DMS114 treated with DMSO at 0.1 percent for 48 hours (cell line): ENCODE results near the gene CAB39L.

Source experiments
- DNase-seq: peaks from one replicate; lab custom pipeline; 2025; ENCODE audit not compliant: unreplicated experiment; lab: John Stamatoyannopoulos, UW

Gene CAB39L

GRCh38 chr13:49443357-49443703 lies 534 bp downstream of the CAB39L start:
- no peak for DNase-seq

DNA sequence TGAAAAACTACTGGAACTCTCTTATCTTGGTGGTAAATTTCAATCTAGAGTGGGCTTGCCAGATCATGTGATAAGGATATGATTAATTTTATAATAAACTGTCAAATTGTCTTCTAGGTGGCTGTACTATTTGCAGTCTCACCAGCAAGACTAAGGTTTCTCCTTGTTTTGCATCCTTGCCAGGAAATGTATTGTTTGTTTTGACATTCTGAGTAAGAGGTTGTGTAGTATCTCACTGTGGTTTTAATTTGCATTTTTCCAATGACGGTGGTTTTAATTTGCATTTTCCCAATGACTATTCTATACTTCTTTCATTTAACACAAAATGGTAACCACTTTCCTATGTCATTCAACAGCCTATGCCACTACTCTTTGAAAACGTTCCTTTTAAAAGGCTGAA lies 2.0 kb downstream of the CAB39L start:
- no peak for DNase-seq

DNA sequence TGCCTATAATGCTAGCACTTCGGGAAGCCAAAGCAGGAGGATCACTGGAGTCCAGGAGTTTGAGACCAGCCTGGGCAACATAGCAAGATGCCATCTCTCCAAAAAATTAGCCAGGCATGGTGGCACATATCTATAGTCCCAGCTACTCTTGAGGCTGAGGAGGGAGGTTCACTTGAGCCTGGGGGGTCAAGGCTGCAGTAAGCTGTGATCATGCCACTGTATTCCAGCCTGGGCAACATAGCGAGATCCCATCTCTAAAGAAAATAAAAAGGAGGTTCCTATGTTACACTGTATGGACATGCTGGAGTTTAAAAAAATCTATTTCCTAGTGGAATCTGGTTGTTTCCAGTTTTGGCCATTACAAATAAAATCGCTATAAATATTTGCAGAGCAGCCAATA lies 2.6 kb downstream of the CAB39L start:
- no peak for DNase-seq

DNA sequence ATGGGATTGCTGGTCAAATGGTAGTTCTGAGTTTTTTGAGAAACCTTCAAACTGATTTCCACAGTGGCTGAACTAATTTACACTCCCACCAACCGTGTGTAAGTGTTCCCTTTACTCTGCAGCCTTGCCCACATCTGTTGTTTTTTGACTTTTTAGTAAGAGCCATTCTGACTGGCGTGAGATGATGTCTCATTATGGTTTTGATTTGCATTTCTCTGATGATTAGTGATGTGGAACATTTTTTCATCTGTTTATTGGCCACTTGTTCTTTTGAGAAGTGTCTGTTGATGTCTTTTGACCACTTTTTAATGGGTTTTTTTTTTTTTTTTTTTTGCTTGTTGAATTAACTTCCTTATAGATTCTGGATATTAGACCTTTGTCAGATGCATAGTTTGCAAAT lies 4.3 kb downstream of the CAB39L start:
- no peak for DNase-seq

DNA sequence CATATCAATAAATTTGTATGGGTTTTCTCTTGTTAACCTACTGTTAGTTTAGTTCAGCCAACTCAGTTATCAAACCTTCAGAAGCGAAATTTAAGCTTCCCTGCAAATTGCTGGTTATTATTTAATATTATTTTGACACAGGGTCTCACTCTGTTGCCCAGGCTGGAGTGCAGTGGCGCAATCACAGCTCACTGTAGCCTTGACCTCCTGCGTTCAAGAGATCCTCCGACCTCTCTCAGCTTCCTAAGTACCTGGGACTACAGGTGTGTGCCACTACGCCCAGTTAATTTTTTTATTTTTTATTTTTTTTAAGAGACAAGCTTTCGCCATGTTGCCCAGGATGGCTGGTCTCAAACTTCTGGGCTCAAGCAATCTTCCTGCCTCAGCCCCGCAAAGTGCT lies 6.2 kb downstream of the CAB39L start:
- DNase-seq = no peak

- no peak for DNase-seq
These were observed 7.0 kb downstream of the CAB39L start for GRCh38 chr13:49436890-49437289.

GRCh38 chr13:49435992-49436391 lies 7.9 kb downstream of the CAB39L start:
- DNase-seq = no peak

DNA sequence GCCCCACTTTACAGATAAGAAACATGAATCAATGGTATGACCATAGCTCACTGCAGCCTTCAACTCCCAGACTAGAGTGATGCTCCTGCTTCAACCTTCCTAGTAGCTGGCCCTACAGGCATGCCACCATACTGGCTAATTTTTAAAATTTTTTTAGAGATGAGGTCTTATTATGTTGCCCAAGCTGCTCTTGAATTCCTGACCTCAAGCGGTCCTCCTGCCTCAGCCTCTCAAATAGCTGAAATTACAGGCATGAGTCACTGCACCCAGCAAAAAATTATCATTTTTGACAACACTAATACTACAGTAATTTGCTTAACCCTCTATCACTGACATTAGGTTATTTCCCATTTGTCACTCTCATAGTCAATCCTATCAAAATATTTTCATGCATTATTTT lies 14.7 kb downstream of the CAB39L start:
- no peak for DNase-seq

DNA sequence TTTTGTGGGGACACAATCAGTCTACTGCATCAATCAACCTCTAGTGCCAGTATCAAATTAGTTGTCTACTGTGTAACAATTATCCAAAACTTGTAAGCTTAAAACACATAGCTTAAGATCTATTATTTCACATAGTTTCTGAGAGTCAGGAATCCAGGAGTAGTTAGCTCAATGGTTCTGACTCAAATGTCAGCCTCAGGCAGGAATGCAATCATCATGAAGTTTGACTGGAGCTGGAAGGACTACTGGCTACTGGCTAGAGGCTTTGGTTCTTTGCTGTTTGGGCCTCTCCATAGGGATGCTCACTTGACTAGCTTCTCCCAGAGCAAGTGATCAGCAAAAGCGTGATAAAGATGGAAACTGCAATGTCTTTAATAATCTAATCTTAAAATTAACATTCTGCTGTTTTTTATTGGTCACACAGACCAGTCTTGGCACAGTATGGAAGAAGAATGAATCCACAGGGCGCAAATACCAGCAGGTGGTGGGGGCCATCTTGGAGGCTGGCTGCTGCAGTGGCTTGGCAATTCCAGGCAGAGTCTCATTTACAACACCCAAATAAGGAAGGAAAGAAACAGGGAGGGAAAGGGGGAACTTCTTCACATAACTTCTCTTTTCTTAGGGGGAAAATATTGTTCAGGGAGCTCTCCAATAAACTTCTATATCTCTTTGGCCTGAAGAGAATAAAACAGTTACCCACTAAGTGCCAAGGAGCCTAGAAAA lies 15.7 kb downstream of the CAB39L start:
- DNase-seq = no peak

- no peak for DNase-seq
These were observed 19.8 kb downstream of the CAB39L start for GRCh38 chr13:49424011-49424560.

DNA sequence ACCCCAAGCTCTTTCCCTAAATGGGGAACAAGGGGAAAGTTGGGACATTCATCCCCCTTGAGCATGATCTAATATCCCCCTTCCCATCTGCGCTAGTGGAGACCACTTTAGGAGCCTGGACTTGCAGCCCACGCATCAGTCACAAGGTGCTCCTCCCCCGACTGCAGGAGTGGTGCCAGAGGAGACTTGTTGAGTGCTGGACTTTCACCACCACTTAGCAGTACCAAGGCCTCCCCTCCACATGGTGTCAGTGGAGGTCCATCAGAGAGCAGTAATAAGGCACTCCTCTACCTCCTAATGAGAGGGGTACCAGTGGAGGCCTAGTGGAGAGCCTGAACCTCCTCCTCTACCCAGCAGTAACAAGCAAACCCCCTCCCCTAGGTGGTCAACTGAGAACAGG lies 22.5 kb downstream of the CAB39L start:
- no peak for DNase-seq

DNA sequence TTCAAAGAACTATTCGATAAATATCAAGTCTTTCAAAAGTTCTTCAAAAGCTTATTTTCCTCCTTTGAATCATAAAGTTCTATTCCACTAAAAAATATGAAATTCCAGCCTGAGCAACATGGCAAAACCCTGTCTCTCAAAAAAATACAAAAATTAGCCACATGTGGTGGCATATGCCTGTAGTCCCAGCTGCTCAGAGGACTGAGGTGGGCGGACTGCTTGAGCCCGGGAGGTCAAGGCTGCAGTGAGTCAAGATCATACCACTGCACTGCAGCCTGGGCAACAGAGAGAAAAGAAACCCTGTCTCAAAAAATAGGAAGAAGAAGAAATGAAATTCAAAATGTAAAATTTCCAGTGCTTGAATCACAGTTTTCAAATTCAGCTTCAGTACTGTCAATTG lies 24.6 kb downstream of the CAB39L start:
- DNase-seq = no peak

- DNase-seq = no peak
These were observed 25.7 kb downstream of the CAB39L start for GRCh38 chr13:49418206-49418605.

DNA sequence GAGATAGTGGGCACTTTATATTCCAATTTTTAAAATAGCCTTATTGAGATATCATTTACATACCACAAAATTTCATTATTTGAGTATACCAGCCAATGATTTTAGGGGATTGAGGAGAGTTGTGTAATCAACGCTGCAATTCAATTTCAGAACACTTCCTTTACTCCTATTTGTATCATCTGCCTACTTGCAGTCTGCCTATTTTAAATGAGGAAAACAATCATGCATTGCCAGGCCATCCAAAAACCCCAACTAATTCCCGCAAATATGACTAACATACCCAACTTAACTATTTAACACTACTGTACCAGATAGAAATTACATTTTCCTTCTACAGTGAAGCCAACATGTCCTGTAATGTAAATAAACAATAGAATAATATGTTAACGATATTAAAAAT lies 26.7 kb downstream of the CAB39L start:
- no peak for DNase-seq

GRCh38 chr13:49412749-49413148 lies 31.1 kb downstream of the CAB39L start:
- DNase-seq = no peak

- DNase-seq = no peak
These were observed 32.5 kb downstream of the CAB39L start for GRCh38 chr13:49411353-49411752.

DNA sequence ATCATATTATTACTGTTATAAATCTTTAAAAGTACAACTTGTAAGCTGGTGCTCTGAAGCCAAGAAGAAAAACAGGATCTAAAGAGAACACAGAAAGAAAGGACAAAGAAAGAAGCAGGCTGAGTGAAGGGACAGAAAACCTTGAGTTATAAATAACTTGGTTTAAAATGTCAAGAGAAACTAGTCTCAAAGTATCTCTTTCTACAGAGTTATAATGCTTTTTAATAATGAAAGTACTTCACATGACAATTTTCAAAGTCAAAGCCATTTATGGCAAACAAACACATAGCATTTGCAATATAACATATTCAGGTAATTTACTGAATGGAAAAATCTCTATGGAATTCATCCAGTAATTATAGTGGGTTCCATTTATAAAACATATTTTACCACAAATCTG lies 33.4 kb downstream of the CAB39L start:
- no peak for DNase-seq

- no peak for DNase-seq
These were observed 33.9 kb downstream of the CAB39L start for GRCh38 chr13:49410006-49410405.

DNA sequence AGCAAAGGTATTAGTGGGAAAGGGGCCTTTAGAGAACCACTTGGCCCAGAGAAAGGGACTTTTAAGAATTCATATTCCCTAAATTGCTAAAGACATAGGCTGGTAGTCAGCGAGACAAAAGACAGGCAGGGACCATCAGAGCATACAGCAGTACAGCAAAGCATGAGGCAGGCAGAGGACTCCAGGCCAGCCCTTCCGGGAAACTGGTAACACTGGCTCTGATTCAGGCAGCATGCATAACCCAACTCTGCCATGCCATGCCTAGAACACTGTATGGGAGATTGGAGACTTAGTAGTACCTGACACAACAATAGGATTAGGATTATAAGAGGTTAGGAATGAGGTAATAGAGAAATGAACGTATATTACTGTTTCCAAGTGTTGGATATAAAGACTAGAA lies 34.9 kb downstream of the CAB39L start:
- DNase-seq = no peak

- no peak for DNase-seq
These were observed 35.9 kb downstream of the CAB39L start for GRCh38 chr13:49407936-49408335.

GRCh38 chr13:49407068-49407467 lies 36.8 kb downstream of the CAB39L start:
- no peak for DNase-seq

GRCh38 chr13:49404703-49405020 lies 39.2 kb downstream of the CAB39L start:
- DNase-seq = no peak

DNA sequence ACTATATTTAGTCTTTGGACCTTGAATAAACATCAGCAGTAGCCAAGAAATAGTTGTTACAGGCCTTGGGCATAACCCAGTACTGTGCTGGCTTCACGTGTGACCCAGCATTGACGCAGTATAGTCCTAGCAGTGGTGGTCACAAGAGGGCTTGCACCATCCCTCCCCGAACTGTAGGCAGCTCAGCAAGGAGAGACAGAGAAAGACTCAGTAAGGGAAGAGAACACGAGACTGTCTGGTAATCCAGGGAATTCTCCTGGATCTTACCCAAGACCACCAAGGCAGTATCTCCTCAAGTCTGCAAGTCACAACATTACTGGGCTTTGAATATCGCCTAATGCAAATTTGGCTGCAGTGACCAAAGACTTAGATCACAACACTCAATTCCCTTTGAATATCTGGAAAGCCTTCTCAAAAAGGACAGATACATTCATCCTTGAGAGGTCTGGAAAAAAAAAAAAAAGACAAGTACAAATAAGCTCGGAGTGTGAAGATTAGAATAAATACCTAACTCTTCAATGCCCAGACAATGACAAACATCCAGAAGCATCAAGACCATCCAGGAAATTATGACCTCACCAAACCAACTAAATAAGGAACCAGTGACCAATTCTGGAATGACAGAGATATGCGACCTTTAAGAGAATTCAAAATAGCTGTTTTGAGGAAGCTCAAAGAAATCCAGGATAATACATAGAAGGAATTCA lies 39.7 kb downstream of the CAB39L start:
- no peak for DNase-seq
